ENCODE data around the gene FANCC. TPM values are rescaled to one million over a fixed set of nuclear protein-coding genes. Genes with fewer than 3 reads are reported as not detected.

FANCC gene
- total and polyA plus RNA-seq, 3 donors from 2014 or later: 30.7 to 38.5 (median 35.1) TPM

- 20 to 21% methylated on average over 32 to 54 of the region's 95 CpGs for WGBS, 2 donors
- Histone ChIP-seq H3K27ac (no peak overlapping the region), H3K36me3 (ENCODE audit: low read depth, missing control alignments) (no peaks in the 10 kb centered on the region), H3K4me1 (no peaks in the 10 kb centered on the region), H3K27me3 (no peaks in the 10 kb centered on the region), H3K4me3 (peak overlapping the region; percentile 36 to 51), H3K9me3 (no peaks in the 10 kb centered on the region)
- TF ChIP-seq CTCF (IDR thresholded peaks at IDR 0.05) (no peak), POLR2A (IDR thresholded peaks at IDR 0.05) (no peak)
- intact Hi-C loops (cut with DNase I; ENCODE audit: low total_unique reads): no loop called here
- DNase-seq: no peak
These were observed 31.9 kb upstream of the FANCC start for GRCh38 chr9:95349091-95350038.

- peaks cover 5% of the 10 kb centered on the region for H3K4me1 ChIP-seq
- no peak for DNase-seq
- intact Hi-C loops (cut with DNase I; ENCODE audit: low total_unique reads): no loop called here
- no peaks in the 10 kb centered on the region for H3K36me3 ChIP-seq (ENCODE audit: low read depth, missing control alignments)
- H3K27ac ChIP-seq: no peak overlapping the region
- H3K4me3 ChIP-seq: no peak overlapping the region
- TF ChIP-seq CTCF (IDR thresholded peaks at IDR 0.05): no peak
- no peak for TF ChIP-seq POLR2A (IDR thresholded peaks at IDR 0.05)
- no peaks in the 10 kb centered on the region for H3K27me3 ChIP-seq
- no peaks in the 10 kb centered on the region for H3K9me3 ChIP-seq
- 83 to 84% methylated on average over 4 of the region's 4 CpGs for WGBS, 2 donors
These were observed 28.5 kb upstream of the FANCC start for GRCh38 chr9:95346021-95346420.

- WGBS, 2 donors: 82 to 91% methylated on average over 3 of the region's 3 CpGs
- Histone ChIP-seq H3K4me1 (peaks cover 7% of the 10 kb centered on the region), H3K27me3 (no peaks in the 10 kb centered on the region), H3K27ac (no peak overlapping the region), H3K4me3 (no peak overlapping the region), H3K9me3 (no peaks in the 10 kb centered on the region), H3K36me3 (ENCODE audit: low read depth, missing control alignments) (no peaks in the 10 kb centered on the region)
- TF ChIP-seq CTCF (IDR thresholded peaks at IDR 0.05) (no peak), POLR2A (IDR thresholded peaks at IDR 0.05) (no peak)
- intact Hi-C loops (cut with DNase I; ENCODE audit: low total_unique reads): no loop called here
- no peak for DNase-seq
These were observed 27.3 kb upstream of the FANCC start for GRCh38 chr9:95344735-95345325.

- no peaks in the 10 kb centered on the region for H3K9me3 ChIP-seq
- intact Hi-C loops (cut with DNase I; ENCODE audit: low total_unique reads): no loop called here
- H3K27ac ChIP-seq: no peak overlapping the region
- H3K36me3 ChIP-seq (ENCODE audit: low read depth, missing control alignments): no peaks in the 10 kb centered on the region
- TF ChIP-seq CTCF (IDR thresholded peaks at IDR 0.05): no peak
- H3K27me3 ChIP-seq: no peaks in the 10 kb centered on the region
- peaks cover 7% of the 10 kb centered on the region for H3K4me1 ChIP-seq
- 90% methylated on average over 6 of the region's 6 CpGs for WGBS, 2 donors
- DNase-seq: no peak
- no peak overlapping the region for H3K4me3 ChIP-seq
These were observed 26.3 kb upstream of the FANCC start for GRCh38 chr9:95343725-95344287.
